Renal cortical epithelial cell (primary cell): ENCODE results near the gene MPPE1. TPM values are rescaled to one million over a fixed set of nuclear protein-coding genes. Genes with fewer than 3 reads are reported as not detected.
"Not testable (repeated sequence)": the region's sequence is repeated elsewhere in the genome, so short reads cannot be mapped to it uniquely, and the experiment has no call there.

Experiments used
- DNase-seq: peaks from one replicate; pipeline ENCODE4 v3.0.0-alpha.2; 2011; ENCODE audit warnings: low read depth
- total RNA-seq: library from RNA; depleted of rRNA; stranded (reverse); fragments of >200 nt; gene quantifications from 2 replicates; pipeline ENCODE4 v1.2.3, GENCODE V29; 2014

MPPE1 gene
- total RNA-seq, 1 donor from 2014 or later = 37.6 TPM

DNA sequence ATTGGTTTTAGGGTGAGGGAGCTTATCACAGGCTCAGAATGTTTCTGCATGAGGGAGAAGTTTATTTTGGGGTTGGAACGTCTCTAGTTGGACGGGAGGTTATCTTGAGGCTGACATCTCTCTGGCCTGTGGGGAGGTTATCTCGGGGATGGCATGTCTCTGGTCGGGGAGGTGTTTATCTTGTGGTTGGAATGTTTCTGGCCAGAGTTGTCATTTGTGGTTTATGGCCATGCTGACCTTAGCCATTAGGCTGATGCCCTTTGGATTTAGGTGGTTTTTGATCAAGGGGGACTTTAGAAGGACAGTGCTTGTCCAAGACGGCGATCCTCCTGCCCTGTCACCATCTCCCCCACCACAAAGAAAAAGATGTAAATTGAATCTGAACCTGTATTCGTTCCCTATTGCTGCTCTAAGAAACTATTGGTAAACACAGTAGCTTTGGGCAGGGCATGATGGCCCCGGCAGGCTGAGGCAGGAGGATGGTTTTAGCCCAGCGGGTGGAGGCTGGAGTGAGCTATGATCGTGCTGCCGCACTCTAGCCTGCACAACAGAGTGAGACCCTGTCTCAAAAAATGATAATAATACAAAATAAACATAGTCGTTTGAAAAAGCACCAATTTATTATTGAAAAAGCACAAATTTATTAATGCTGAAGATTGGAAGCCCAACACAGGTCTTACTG, 17.8 kb upstream of the MPPE1 start:
- DNase-seq = no peak

GRCh38 chr18:11923450-11923849, 15.3 kb upstream of the MPPE1 start:
- no peak for DNase-seq

DNA sequence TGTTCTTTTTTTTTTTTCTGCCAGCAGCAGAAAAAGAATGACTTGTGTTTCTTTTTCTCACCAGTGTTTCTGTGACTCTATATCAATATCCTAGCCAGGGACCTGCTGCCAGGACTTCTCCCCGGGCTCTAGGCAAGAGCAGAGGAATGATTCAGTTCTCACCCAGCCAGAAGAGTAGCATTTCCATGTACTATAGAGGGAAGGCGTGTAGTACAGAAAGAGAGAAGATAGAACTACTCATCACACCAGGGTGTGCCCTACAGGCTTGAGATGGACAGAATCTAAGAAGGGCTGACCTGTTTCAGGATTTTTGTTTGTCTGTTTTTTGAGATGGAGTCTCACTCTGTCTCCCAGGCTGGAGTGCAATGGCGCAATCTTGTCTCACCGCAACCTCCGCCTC, 11.4 kb upstream of the MPPE1 start:
- not testable (repeated sequence) for DNase-seq

GRCh38 chr18:11916880-11917279, 8.8 kb upstream of the MPPE1 start:
- DNase-seq = not testable (repeated sequence)

DNA sequence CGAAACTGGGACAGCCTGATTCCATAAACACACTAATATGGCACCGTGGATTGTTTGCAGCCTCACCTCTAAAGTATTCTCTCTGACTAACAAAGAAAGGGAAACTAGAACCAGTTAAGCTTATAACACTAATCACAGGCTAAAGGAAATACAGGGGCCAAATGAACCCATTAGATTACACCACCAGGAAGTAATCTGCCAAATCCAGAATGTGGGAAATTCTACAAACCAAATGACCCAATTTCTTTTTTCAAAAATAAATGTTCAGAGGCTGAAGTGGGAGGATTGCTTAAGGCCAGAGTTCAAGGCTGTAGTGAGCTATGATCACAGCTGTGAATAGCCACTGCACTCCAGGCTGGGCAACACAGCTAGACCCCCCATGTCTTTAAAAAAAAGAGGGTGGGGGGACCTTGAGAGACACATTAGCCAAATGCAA, 1.5 kb upstream of the MPPE1 start:
- DNase-seq = peak; percentile 86

DNA sequence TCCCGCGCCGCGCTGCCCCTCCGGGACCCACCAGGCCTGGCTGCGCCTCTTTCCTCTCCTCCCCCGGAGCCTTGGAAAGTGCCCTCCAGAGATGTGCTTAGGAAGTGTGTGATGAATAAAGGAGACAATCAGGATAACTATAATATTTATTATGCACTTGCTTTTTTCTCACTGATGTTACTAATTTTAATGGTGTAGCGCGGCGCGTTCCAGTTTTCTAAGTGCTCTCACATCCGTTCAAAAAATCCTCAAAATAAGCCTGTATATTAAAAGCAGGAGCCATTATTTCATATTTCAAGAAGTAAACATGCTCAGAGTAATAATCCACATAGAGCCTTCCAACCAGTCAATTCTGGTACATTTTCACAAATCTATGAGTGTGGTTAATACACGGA, 941 bp upstream of the MPPE1 start:
- DNase-seq = no peak

DNA sequence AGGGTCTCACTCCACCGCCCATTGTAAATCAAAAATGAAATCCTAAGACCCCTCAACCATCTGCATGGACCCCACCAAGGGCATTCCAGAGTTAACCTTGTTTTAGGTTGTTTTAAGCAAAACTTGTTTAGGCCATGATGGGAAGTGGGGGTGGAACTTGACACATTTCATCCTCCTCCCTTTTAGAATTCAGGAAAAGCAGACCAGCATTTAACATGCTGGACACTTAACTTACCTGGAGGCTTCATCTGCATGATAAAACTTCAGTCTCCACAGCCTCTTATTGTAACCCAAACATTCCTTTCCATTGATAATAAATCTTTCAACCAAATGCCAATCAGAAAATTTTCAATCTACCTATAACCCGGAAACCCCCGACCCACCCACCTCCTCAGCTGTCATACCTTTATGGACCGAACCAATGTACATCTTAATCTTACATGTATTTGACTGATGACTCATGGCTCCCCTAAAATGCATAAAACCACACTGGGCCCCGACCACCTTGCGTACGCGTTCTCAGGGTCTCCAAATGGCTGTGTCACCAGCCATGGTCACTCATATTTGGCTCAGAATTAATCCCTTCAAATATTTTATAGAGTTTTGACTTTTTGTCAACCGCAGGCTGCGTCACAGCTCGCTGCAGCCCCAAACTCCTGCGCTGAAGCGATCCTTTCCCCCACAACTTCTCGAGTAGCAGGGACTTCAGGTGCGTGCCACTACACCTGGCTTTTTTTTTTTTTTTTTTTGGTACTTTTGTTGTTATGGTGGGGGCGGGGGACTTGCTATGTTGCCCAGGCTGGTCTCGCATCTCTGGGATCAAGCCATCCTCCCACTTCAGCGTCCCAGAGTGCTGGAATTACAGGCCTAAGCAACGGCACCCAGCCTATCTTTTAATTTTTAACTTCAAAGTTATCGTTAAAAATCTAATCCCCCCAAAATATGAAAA, 917 bp downstream of the MPPE1 start:
- no peak for DNase-seq

DNA sequence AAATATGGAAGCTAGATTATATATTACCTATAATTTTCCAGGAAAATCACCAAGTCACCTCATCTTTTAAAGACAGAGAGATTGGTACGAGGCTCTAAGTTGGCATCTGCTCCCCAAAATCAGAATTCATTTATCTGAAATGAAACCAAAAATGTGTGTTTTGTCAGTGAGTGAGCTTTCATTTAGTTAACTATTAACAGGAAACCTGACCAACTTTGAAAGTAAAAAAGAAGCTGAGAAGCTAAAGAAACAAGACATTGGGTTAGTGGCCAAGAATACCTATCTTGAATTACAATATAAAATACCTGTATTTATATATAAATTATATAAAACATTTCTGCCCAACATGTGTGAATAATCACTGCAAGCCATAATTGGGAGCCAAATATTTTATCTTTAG, 1.9 kb downstream of the MPPE1 start:
- peak; percentile 56 for DNase-seq

GRCh38 chr18:11905613-11906012, 2.5 kb downstream of the MPPE1 start:
- DNase-seq = peak; percentile 53

DNA sequence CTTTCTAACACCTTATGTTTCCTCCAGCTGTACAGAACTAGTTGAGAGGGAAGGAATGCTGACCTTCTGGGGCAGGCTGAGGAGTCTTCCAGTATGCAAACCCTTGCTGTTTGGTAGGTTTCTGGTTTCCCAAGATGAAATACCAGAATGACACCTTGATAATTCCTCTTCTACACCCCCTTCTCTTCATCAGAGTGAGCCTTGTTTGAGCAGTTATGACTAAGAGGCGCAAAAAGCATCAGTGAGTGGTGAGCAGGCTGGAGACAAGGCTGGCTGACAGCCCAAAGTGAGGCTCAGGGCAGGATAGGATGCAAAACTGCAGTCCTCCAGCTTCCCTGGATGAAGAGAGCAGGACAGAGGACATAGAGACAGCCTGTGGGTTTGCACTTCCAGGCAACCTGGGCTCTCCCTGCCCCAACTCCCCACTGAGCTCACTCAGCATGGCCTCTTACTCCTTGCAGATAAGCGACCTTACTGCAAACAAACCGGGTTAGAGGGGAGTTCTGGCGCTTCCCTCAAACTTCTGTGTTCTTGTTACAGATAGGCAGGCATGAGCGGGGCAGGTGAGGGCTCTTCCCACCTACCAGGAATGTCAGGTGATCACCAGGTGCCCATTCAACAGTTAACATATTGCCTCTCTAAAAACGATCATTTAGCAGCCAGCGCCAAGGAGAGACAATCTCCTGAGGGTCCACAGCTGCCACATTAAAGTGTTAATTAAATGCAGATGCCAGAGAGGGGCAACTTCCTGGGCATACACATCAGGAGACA, 5.4 kb downstream of the MPPE1 start:
- DNase-seq = no peak

DNA sequence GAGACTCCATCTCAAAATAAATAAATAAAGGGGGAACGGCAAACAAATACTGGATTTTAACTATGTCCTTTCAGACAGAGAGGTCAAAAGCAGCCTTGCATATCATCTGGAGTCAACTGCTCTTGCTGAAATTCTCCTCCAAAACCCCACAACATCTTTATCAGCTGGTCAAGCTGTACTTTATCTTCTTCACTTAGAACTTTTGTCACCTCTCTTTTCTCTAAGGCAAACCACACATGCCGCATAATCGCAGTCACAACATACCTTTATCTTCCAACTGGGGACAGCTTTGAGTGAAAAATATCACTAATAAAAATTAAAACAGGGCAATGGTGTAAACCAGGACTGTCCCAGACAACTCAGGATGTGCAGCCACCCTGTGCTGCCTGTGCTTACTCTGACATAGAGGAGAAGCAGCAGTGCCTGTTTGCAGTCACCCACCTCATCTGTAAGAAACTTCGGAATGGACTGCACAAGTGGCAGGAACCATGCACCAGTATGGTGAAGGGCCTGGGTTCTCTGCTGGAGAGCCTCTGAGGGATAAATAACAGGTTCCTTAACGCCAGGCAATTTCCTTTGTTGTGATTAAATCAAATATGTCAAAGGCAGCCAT, 6.2 kb downstream of the MPPE1 start:
- DNase-seq = no peak

GRCh38 chr18:11899063-11899462, 9.1 kb downstream of the MPPE1 start:
- DNase-seq = no peak

DNA sequence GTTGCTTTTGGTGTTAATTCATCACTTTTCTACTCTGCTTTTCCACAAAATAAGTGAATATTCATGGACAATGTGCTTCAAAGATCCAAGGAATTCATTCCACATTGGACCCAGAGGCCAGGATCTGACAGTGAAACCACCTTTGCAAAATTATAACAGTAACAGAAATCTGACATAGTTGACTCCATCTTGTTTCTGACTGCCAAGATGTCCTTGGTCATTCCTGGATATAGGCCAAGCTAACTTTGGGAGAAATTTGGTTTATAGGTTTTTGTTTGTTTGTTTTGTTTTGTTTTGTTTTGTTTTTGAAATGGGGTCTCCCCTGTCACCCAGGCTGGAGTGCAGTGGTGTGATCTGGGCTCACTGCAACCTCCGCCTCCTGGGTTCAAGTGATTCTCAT, 10.3 kb downstream of the MPPE1 start:
- no peak for DNase-seq

DNA sequence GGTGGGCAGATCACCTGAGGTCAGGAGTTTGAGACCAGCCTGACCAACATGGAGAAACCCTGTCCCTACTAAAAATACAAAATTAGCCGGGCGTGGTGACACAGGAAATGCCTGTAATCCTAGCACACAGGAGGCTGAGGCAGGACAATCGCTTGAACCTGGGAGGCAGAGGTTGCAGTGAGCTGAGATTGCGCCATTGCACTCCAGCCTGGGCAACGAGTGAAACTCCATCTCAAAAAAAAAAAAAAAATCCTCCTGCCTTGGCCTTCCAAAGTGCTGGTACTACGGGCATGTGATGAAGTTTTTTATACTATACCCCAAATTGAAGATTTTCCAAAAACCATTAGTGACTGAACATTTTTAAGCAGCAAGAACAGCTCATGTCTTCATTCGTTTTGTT, 15.7 kb downstream of the MPPE1 start:
- DNase-seq = not testable (repeated sequence)

DNA sequence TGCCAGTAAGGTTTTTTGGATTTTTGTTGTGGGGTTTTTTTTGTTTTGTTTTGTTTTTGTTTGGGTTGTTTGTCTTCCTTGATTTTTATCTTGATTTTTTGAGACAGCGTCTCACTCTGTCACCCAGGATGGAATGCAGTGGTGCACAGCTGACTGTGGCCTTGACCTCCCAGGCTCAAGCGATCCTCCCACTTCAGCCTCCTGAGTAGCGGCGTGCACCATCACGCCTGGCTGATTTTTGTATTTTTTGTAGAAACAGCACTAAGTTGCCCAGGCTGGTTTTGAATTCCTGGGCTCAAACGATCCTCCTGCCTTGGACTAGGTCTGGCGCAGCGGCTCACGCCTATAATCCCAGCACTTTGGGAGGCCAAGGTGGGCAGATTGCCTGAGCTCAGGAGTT, 16.4 kb downstream of the MPPE1 start:
- DNase-seq = no peak

DNA sequence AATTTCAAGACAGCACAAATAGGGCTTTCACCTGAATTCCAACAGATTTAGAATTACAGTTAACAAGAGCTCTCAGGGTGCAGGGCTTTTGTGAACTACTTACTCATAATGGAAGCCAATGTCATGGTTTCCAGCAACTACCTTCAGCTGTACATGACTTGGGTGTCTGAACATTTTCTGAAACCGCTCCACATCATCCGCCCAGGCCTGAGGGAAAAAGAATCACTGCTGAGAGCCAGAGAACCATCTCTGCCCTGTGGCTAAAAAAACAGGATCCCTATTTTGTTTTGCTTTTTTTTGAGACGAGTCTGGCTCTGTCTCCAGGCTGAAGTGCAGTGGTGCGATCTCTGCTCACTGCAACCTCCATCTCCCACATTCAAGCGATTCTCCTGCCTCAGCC, 18.8 kb downstream of the MPPE1 start:
- no peak for DNase-seq

DNA sequence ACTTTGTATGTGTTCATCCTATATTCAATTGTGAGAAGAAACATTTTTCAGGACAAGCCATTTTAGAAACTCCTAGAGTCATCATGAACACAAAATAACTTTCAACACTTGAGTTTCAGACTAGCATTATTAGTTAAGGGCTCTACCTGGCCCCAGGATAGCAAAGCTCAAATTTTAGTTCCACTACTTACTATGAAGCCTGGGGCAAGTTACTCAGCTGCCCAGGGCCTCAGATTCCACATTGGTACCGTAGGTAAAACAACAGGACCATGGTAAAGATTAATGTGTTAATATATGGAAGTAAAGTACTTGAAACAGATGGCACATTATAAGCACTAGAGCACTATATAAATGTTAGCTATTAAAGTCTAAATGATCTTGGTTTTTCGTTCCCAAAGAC, 19.4 kb downstream of the MPPE1 start:
- DNase-seq = no peak

GRCh38 chr18:11887328-11888128, 20.6 kb downstream of the MPPE1 start:
- DNase-seq = peak; percentile 35

DNA sequence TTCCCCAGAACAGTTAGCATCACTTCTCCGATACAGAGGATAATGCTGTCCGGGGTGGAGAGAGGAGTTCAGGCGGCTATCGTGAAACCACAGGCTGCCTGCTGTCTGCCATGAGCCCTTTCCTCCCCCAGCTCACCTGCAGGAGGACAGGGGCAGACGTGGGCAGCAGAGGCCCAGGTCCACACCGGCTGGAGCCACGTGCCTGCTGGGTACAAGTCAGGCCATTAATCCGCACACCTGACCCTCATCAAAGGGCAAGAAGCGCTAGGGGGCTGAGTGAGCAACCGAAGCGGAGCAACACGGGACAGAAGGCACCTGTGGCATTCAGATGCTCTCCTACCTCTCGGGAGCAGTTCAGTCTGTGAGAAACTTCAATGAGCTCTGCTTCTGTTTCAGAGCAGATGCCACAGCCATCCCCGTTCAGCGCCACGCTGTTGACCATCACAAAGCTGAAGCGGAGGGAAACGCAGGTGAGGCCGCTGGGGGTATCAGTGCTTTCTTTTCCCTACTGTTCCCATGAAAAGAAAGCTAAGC, 21.5 kb downstream of the MPPE1 start:
- DNase-seq = no peak

- DNase-seq = peak; percentile 31
Observed at GRCh38 chr18:11885278-11885947, 22.7 kb downstream of the MPPE1 start.
